ENCODE measurements around the gene PTPRCAP. TPM values are rescaled to one million over a fixed set of nuclear protein-coding genes. Genes with fewer than 3 reads are reported as not detected.
A peak's percentile ranks its signal among the peaks of the same experiment; 100 is the strongest.

Gene PTPRCAP
- total RNA-seq, 2 donors from 2014 or later, result 1.9 to 2.8 TPM

DNA sequence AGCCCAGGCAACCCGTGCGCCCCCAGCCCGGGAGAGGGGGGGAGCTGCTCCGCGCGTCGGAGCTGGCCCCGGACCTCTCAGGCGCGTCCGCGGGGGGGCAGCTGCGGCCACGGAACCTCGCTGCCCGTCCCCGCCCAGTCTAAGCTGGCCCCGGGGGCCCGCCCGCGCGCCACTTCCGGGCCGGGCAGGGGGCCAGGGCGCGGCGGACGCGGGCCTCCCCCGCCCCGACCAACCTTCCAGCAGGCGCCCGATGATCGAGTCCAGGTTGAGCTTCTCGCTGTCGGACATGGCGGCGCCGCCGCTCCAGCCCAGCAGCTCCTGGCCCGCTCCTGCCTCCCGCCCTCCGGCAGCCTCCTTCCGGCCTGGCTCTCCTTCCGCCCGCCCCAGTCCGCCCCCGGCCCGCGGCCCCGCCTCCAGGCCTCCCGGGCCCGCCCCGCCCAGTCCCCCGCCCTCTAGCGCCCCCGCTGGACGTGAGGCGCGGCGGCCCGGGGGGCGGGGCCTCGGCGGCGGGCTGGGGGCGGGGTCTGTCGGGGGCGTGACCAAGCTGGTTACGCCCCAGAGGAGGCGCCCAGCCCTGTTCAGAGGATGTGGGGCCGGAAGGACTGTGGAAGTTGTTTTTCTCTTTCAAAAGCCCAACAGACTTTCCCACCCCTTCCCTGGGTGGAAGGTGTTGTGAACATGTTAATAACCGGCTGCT, 35.8 kb downstream of the PTPRCAP start, which contains the start of gene PPP1CA:
PPP1CA (minus strand) TSS at position 364 of the 697 bp plus-strand sequence; CDS start at position 288, 76 bp downstream.
- H3K4me1 ChIP-seq, result peaks cover 0 to 36% of the 10 kb centered on the region in 2 donors
- peak; percentile 61 to 79 for TF ChIP-seq CTCF (IDR thresholded peaks at IDR 0.05)

DNA sequence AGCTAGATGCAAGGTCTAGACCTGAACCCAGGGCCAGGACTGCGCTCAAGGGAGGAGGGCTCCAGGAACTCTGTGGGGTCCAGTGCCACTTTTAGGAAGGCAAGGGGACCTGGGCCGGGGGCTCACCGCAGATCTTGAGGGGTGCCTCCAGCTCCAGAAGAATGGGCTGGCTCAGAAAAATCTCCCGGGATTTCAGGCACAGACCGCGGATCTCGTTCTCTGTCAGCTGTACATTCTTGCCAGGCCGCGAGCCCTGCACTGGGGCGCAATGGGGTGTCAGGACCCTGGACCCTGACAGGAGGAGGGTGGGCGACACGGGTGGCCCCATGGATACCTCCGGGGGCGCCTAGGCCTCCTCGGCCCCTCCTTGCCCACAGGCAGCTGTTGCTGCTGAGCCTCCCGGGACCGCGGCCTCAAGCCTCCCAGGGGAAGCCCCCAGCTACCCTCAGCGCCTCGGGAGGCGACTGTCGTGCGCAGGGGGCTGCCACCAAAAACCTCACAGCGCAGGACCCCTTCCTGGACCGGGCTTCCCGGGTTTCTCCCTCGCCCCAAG, 36.5 kb downstream of the PTPRCAP start:
- Histone ChIP-seq H3K4me1 (peaks cover 0 to 33% of the 10 kb centered on the region in 2 donors), H3K27me3 (no peaks in the 10 kb centered on the region), H3K27ac (peak overlapping the region; percentile 95), H3K36me3 (peaks cover 33% of the 10 kb centered on the region), H3K4me3 (peak overlapping the region; percentile 79 to 93), H3K9me3 (no peaks in the 10 kb centered on the region)
- no peak for DNase-seq (ENCODE audit: low spot score)
- no peak for TF ChIP-seq CTCF (IDR thresholded peaks at IDR 0.05)

More for the DNA sequence above, 35.8 kb downstream of the PTPRCAP start, which contains the start of gene PPP1CA:
- peak within 1 kb of the TSS; percentile 79 to 93 for H3K4me3 ChIP-seq
- H3K27ac ChIP-seq, result peak within 1 kb of the TSS; percentile 95
- DNase-seq (ENCODE audit: low spot score), result peak; percentile 90
- no peaks in the 10 kb centered on the region for H3K9me3 ChIP-seq
- peaks cover 31% of the 10 kb centered on the region for H3K36me3 ChIP-seq
- H3K27me3 ChIP-seq, result no peaks in the 10 kb centered on the region

- Histone ChIP-seq H3K27ac (peak overlapping the region; percentile 95), H3K9me3 (no peaks in the 10 kb centered on the region), H3K36me3 (peaks cover 36% of the 10 kb centered on the region), H3K4me1 (peaks cover 0 to 33% of the 10 kb centered on the region in 2 donors), H3K27me3 (no peaks in the 10 kb centered on the region), H3K4me3 (peak overlapping the region; percentile 79 to 93)
- DNase-seq (ENCODE audit: low spot score), result no peak
- TF ChIP-seq CTCF (IDR thresholded peaks at IDR 0.05), result no peak
These were observed 37.1 kb downstream of the PTPRCAP start for GRCh38 chr11:67400251-67400941.

- H3K9me3 ChIP-seq, result no peaks in the 10 kb centered on the region
- no peak overlapping the region for H3K27ac ChIP-seq
- H3K4me1 ChIP-seq, result peaks cover 0 to 33% of the 10 kb centered on the region in 2 donors
- DNase-seq (ENCODE audit: low spot score), result no peak
- no peak for TF ChIP-seq CTCF (IDR thresholded peaks at IDR 0.05)
- no peaks in the 10 kb centered on the region for H3K27me3 ChIP-seq
- H3K36me3 ChIP-seq, result peaks cover 37% of the 10 kb centered on the region
- no peak overlapping the region for H3K4me3 ChIP-seq
These were observed 38.6 kb downstream of the PTPRCAP start for GRCh38 chr11:67398661-67399563.

DNA sequence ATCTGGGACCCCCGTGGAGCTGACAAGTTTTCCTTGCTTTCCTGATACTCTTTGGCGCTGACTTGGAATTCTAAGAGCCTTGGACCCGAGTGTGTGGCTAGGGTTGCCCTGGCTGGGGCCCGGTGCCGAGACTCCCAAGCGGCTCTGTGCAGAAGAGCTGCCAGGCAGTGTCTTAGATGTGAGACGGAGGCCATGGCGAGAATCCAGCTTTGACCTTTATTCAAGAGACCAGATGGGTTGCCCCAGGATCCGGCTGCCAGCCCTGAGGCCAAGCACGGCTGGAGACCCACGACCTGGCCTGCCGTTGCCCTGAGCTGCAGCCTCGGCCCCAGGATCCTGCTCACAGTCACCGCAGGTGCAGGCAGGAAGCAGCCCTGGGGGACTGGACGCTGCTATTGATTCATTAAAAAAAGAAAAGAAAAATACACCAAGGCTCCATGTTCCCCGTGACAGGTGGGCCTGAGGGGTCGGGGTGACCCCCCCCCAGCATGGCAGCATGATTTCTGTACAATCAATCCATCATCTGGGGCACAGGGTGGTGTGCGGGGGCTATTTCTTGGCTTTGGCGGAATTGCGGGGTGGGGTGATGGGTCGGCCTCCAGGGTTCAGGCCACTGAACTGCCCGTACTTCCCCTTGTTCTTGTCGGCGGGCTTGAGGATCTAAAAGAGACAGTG, 39.4 kb downstream of the PTPRCAP start:
- H3K27ac ChIP-seq, result no peak overlapping the region
- H3K27me3 ChIP-seq, result no peaks in the 10 kb centered on the region
- no peak for TF ChIP-seq CTCF (IDR thresholded peaks at IDR 0.05)
- peaks cover 0 to 30% of the 10 kb centered on the region in 2 donors for H3K4me1 ChIP-seq
- no peak overlapping the region for H3K4me3 ChIP-seq
- no peaks in the 10 kb centered on the region for H3K9me3 ChIP-seq
- peaks cover 37% of the 10 kb centered on the region for H3K36me3 ChIP-seq
- DNase-seq (ENCODE audit: low spot score), result no peak
